Adipocyte (in vitro differentiated cells): ENCODE results near the gene CHD9.

Experiments used
- DNase-seq: peaks from one replicate; pipeline ENCODE4 v3.0.0-alpha.2; 2015; ENCODE audit warnings: low read depth
- H3K27me3 ChIP-seq: replicated peaks from 2 replicates; pipeline ENCODE4 v1.7.0; 2013; ENCODE audit warnings: mild to moderate bottlenecking, low read length, moderate library complexity; ENCODE audit not compliant: control insufficient read depth, insufficient read depth
- H3K36me3 ChIP-seq: 2 replicates; pipeline ENCODE4 v1.7.0; 2013; ENCODE audit warnings: low read length, mild to moderate bottlenecking, moderate library complexity; ENCODE audit not compliant: control insufficient read depth, insufficient read depth, severe bottlenecking
- H3K4me1 ChIP-seq: 2 replicates; pipeline ENCODE4 v1.7.0; 2013; ENCODE audit warnings: mild to moderate bottlenecking, low read length, moderate library complexity; ENCODE audit not compliant: control insufficient read depth, insufficient read depth
- H3K4me3 ChIP-seq: 2 replicates; pipeline ENCODE4 v1.7.0; 2013; ENCODE audit warnings: mild to moderate bottlenecking, low read length, moderate library complexity
- H3K9ac ChIP-seq: 2 replicates; pipeline ENCODE4 v1.7.0; 2013; ENCODE audit warnings: mild to moderate bottlenecking, low read length, moderate library complexity
- H3K9me3 ChIP-seq: 2 replicates; pipeline ENCODE4 v1.7.0; 2013; ENCODE audit warnings: mild to moderate bottlenecking, low read length, moderate library complexity; ENCODE audit not compliant: control insufficient read depth

CHD9 gene

DNA sequence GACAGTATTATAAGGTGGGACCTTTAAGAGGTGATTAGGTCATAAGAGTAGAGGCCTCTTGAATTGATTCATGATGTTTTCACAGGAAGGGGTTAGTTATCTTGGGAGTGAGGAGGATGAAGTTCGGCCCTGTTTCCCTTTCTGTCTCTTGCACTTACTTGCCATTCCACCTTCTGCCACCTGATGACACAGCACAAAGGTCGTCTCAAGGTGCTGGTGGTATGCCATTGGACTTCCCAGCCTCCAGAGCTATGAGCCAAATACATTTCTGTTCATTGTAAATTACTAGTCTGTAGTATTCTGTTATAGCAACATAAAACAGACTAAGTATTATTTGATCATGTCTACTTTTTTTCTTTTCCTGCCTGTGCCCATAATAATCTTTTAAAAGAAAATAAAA is 23.5 kb downstream of the CHD9 start:
- H3K4me3 ChIP-seq: no peak overlapping the region
- DNase-seq: no peak

DNA sequence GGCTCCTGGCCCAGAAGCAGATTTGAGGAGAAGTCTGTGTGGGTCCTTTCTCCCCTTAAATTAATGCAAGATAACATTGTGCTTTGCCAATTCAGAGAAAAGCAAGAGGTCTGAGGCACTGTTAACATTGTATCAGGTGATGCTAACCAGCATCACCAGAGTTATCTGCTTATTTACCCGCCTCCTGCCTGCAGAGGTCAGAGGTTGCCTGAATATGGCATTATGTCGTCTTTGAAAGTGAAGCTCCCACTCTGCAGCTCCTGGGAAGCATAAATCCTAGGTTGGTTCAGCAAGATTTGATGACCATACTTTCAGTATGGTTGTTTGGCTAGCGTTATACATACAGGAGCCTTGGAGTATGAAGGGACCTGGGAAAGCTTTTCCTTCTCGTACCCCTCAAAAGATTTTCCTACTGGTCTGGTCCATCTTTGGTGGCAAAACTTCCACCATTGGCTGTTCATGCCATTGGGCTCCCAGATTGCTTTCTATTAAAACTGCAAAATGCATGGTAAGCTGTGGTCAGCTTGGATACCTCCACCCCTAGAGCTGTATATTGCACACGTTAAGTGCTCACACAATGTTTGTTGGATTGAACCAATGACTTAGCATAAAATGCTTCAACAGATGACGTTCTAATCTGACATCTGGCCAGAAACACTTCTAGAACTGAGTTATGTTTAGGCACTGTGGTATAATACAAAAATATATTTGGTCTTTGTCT is 24.1 kb downstream of the CHD9 start:
- H3K36me3 ChIP-seq: no peaks in the 10 kb centered on the region
- DNase-seq: no peak
- H3K9me3 ChIP-seq: no peaks in the 10 kb centered on the region
- peaks cover 28% of the 10 kb centered on the region for H3K4me1 ChIP-seq
- H3K4me3 ChIP-seq: no peak overlapping the region
- H3K27me3 ChIP-seq: no peaks in the 10 kb centered on the region
- no peak overlapping the region for H3K9ac ChIP-seq

More for the DNA sequence above, 23.5 kb downstream of the CHD9 start:
- Histone ChIP-seq H3K36me3 (no peaks in the 10 kb centered on the region), H3K9me3 (no peaks in the 10 kb centered on the region), H3K9ac (no peak overlapping the region), H3K4me1 (peaks cover 25% of the 10 kb centered on the region), H3K27me3 (no peaks in the 10 kb centered on the region)

DNA sequence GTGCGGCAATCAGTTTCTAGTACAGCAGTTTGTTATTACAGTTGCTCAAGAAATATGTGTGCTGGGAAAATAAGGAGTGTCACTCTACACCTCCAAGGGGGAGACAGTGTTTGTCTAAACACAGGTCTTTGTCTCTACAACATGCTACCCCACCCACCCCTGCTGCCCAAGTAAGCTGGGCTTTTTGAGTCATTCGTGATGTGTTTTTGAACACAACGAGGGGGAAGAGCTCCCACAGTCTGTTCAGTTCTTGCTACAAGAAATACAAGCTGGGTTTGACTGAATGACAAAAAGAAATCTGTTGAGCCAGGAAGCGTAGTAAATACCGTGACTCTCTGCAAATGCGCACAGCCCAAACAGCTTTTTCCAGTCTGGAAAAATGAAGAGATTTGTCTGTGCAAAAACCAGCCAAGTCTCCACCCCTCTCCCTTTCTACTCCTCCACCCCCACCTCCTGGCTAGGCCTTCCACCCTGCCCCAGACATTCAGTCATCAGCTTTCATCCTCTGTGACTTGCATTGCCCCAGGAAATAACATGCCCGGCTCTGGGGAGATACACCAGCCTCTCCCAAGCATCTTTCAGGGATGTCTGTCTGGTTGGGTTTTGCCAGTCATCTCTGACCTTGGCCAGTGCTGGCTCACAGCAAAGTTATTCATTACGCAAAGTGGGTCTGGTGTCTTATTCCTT is 25.7 kb downstream of the CHD9 start:
- no peaks in the 10 kb centered on the region for H3K36me3 ChIP-seq
- peak; percentile 95 for DNase-seq
- peak overlapping the region; percentile 69 for H3K9ac ChIP-seq
- H3K4me3 ChIP-seq: peak overlapping the region; percentile 64
- H3K27me3 ChIP-seq: no peaks in the 10 kb centered on the region
- H3K4me1 ChIP-seq: peaks cover 44% of the 10 kb centered on the region
- no peaks in the 10 kb centered on the region for H3K9me3 ChIP-seq

DNA sequence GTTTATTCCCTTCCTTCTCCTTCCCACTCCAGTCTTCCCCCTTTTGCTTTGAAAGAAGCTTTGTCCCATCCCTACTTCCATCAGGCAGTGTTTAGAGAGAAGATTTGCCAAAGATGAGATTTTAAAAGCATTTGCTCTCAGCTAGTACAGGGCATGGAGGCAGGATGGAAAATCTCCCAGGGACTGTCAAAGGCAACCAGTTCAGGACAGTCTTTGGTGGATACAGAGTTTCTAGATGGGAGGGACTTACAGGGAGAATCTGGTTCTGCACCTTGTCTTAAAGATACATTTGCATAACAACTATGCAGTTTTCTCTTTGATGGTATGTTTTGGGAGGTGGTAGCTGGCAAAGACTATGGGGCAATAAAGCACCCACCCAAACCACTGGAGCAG is 26.2 kb downstream of the CHD9 start:
- peak overlapping the region; percentile 69 for H3K9ac ChIP-seq
- peak overlapping the region; percentile 64 for H3K4me3 ChIP-seq
- no peaks in the 10 kb centered on the region for H3K9me3 ChIP-seq
- DNase-seq: no peak
- peaks cover 49% of the 10 kb centered on the region for H3K4me1 ChIP-seq
- no peaks in the 10 kb centered on the region for H3K27me3 ChIP-seq
- H3K36me3 ChIP-seq: no peaks in the 10 kb centered on the region

DNA sequence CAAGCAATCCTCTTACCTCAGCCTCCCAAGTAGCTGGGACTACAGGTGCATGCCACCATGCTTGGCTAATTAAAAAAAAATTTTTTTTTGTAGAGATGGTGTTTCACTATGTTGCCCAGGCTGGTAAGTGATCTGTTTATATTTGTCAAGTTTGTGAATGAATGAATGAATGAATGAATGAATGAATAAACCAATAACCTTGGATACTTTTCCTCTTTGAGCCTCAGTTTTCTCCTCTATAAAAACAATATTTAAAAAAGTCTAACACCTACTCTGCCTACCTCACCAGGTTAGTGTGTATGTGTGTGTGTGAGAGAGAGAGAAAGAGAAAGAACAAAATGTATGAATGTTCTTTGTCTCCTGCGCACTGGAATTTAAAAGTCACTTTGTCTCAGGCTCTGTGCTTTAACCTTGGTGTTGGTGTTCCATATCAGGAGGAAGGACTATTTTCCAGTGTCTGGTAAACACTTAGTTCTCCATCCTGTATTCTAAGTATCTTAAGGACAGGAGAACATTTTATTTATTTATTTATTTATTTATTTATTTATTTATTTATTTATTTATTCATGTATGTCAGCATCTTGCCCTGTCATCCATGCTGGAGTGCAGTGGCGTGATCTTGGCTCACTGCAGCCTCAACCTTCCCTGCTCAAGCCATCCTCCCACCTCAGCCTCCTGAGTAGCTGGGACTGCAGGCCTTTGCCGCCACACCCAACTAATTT is 27.1 kb downstream of the CHD9 start:
- DNase-seq: no peak
- H3K4me1 ChIP-seq: peaks cover 58% of the 10 kb centered on the region
- no peaks in the 10 kb centered on the region for H3K9me3 ChIP-seq
- H3K36me3 ChIP-seq: no peaks in the 10 kb centered on the region
- no peaks in the 10 kb centered on the region for H3K27me3 ChIP-seq
- no peak overlapping the region for H3K9ac ChIP-seq
- no peak overlapping the region for H3K4me3 ChIP-seq

DNA sequence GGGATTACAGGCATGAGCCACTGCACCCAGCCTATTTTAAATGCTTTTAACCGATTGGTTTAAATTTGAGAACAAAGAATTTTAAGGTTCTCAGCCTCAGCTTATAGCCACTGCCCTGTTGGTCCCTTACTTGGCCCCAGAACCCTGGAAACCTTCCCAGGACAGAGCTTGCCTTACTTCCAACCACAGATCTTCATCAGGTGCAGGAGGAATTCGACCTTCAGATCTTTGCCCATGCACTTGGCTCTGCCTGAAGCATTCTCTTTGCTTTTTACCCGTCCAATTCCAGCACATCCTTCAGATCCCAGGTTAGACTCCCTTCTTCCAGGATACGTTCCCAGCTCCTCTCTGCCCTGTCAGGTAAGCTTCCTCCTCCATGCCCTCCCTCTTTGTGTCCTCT is 27.7 kb downstream of the CHD9 start:
- Histone ChIP-seq H3K27me3 (no peaks in the 10 kb centered on the region), H3K9ac (no peak overlapping the region), H3K4me1 (peaks cover 64% of the 10 kb centered on the region), H3K9me3 (no peaks in the 10 kb centered on the region), H3K36me3 (no peaks in the 10 kb centered on the region), H3K4me3 (no peak overlapping the region)
- DNase-seq: no peak

DNA sequence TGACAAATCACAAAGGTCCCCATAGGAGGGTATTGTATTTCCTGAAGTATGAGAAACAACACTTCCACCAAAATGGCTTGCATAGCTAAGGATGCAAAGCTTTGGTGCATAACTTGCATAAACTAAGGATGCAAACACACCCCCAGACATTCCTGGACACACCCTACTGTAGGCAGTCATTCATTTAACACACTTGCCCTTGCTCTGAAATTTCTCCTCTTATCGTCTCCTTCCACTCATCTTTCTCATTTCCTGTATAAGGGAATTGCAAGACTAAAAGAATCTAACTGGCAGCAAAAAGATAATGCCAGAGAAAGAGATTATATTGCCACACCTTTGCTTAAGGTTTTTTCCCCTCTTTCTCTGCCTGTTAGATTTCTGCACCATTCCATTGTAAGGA is 28.3 kb downstream of the CHD9 start:
- H3K4me3 ChIP-seq: no peak overlapping the region
- H3K9ac ChIP-seq: no peak overlapping the region
- no peaks in the 10 kb centered on the region for H3K36me3 ChIP-seq
- H3K9me3 ChIP-seq: no peaks in the 10 kb centered on the region
- peak; percentile 56 for DNase-seq
- no peaks in the 10 kb centered on the region for H3K27me3 ChIP-seq
- peaks cover 69% of the 10 kb centered on the region for H3K4me1 ChIP-seq

DNA sequence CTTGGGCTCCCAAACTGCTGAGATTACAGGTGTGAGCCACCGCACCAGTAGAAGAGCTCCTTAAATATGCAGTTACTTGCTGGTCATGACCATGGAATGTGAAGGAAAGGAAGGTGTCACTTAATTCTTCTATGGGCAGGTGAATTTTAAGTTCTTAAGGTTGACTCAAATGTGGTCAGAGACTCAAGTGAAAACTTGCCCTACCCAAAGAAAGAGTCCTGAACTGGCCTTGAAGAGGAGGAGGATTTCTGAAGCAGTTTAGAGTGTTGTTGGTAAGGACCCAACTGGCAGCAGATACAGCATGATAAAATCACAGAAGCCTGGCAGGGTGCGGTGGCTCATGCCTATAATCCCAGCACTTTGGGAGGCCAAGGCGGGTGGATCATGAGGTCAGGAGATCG is 29.4 kb downstream of the CHD9 start:
- DNase-seq: no peak
- H3K4me1 ChIP-seq: peaks cover 70% of the 10 kb centered on the region

DNA sequence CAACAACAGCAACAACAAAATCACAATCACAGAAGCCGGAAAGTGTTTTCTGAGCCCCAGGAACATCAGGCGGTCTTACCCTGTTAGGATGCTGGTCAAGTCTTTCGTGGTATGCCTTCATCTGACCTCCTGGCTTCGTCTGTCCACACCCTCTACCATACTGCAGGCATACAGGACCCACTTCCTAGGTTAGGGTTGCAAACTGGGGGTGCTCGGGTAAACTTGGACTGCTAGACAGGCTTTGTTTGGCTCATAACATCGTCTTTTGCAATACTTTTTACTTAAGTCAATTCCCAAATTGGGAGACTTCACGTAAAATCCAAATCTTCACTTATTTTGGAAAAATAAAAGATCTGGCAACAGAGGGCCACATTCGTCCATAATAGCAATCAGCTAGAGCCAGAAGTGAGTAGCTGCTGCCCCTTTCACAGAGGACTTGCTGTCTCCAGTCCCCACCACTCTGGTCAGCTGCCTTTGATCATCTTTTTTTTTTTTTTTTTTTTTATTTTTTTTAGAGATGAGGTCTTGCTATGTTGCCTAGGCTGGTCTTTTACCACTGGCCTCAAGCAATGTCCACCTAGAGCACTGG is 30.0 kb downstream of the CHD9 start:
- no peak for DNase-seq
- H3K36me3 ChIP-seq: no peaks in the 10 kb centered on the region
- peak overlapping the region; percentile 75 for H3K9ac ChIP-seq
- H3K4me3 ChIP-seq: peak overlapping the region; percentile 28
- no peaks in the 10 kb centered on the region for H3K9me3 ChIP-seq
- no peaks in the 10 kb centered on the region for H3K27me3 ChIP-seq
- H3K4me1 ChIP-seq: peaks cover 72% of the 10 kb centered on the region

More for the DNA sequence above, 29.4 kb downstream of the CHD9 start:
- Histone ChIP-seq H3K9ac (no peak overlapping the region), H3K4me3 (no peak overlapping the region), H3K36me3 (no peaks in the 10 kb centered on the region), H3K9me3 (no peaks in the 10 kb centered on the region), H3K27me3 (no peaks in the 10 kb centered on the region)

DNA sequence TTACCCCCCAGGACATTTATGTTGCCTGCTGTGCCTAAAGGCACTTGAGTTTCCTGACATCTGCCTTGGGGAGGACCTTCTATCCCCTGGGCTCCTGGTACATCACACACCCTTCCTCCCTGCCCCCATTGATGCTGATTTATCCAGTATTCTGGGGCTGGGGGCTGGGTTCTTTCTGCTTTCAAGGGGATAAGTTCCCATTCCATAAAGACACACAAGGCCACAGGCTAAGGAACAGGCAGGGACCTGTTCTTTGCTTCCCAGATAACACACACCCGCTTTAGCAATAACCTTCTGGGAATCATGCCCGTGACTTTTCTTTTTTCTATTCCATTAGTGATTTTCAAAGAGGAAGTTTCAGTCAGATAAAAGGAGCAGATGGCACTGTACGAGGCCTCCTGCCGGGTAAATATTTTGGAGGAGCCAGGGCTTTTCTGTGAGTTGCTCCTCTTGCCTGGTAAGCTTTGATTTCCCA is 30.6 kb downstream of the CHD9 start:
- Histone ChIP-seq H3K9me3 (no peaks in the 10 kb centered on the region), H3K36me3 (no peaks in the 10 kb centered on the region), H3K4me3 (peak overlapping the region; percentile 35), H3K4me1 (peaks cover 72% of the 10 kb centered on the region), H3K27me3 (no peaks in the 10 kb centered on the region), H3K9ac (peak overlapping the region; percentile 75)
- DNase-seq: no peak

DNA sequence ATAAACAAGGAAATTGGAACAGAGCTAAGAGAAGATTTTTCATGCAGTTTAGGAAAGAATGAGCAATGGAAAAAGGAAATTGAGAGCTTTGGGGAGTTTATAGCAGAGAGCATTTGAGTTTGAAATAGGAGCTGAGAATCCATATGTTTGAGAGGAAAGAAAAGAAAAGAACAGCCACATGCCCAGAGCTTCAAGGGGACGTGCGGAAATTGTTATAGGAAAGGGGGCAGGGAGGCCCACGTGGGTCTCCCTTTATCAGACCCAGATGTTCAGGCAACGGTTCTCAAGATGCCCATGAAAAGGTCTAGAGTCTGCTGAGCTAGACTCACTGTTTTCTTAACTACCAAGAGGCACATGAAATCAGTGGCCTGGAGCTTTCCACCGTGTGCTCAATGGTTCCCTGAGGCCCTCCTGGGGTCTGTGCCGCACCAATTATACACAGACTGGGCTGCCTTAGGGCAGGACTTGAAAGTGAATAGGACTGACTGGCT is 31.2 kb downstream of the CHD9 start:
- Histone ChIP-seq H3K27me3 (no peaks in the 10 kb centered on the region), H3K9me3 (no peaks in the 10 kb centered on the region), H3K36me3 (no peaks in the 10 kb centered on the region), H3K9ac (peak overlapping the region; percentile 75), H3K4me3 (peak overlapping the region; percentile 35), H3K4me1 (peaks cover 70% of the 10 kb centered on the region)
- DNase-seq: peak; percentile 90
